Tibial nerve (tissue), 4 donors: Measurements from ENCODE around the gene RPEL1. TPM values are rescaled to one million over a fixed set of nuclear protein-coding genes. Genes with fewer than 3 reads are reported as not detected.

Experiments used
- DNase-seq, 2 donors: peaks; one replicate each; pipeline ENCODE4 v3.0.0-alpha.2; 2019; ENCODE audit warnings: low spot score in 2 of 2
- H3K27ac ChIP-seq, 4 donors: fragments of 200-600 bp; sonication (generic) in 3 of 4; one replicate each; pipeline ENCODE4 v1.5.1; 2017 to 2019; ENCODE audit warnings: mild to moderate bottlenecking in 1 of 4
- H3K27me3 ChIP-seq, 2 donors: fragments of 200-600 bp; sonication (generic) in 1 of 2; one replicate each; pipeline versions ENCODE4 v1.5.1 to v1.6.0; 2017 to 2019
- H3K36me3 ChIP-seq, 3 donors: fragments of 200-600 bp; sonication (generic); one replicate each; pipeline ENCODE4 v1.5.1; 2018 to 2019
- H3K4me1 ChIP-seq, 4 donors: fragments of 200-600 bp; sonication (generic) in 3 of 4; one replicate each; pipeline ENCODE4 v1.5.1; 2017 to 2019
- H3K4me3 ChIP-seq, 4 donors: fragments of 200-600 bp; sonication (generic) in 3 of 4; one replicate each; pipeline ENCODE4 v1.5.1; 2017 to 2019; ENCODE audit warnings: mild to moderate bottlenecking in 1 of 4, moderate library complexity in 1 of 4
- H3K9me3 ChIP-seq, 4 donors: fragments of 200-600 bp; sonication (generic) in 3 of 4; one replicate each; pipeline ENCODE4 v1.5.1; 2017 to 2019
- EP300 ChIP-seq, 2 donors: sonication (generic); formaldehyde crosslinking; IDR thresholded peaks; one replicate each; pipeline ENCODE4 v1.6.1; 2017; ENCODE audit warnings: antibody characterized with exemption in 2 of 2, mild to moderate bottlenecking in 1 of 2
- POLR2A ChIP-seq, 2 donors: fragments of 450-650 bp; IDR thresholded peaks; one replicate each; pipeline ENCODE4 v1.6.1; 2017; ENCODE audit warnings: antibody characterized with exemption in 2 of 2, mild to moderate bottlenecking in 2 of 2, moderate library complexity in 2 of 2
- WGBS, 2 donors: methylation state at CpG; one replicate each; pipeline ENCODE4 v1.1.5; 2018; 5-methylcytosine and 5-hydroxymethylcytosine counted together
- total RNA-seq, 4 donors: library from RNA; depleted of rRNA; stranded (reverse); fragments of >200 nt; gene quantifications; one replicate each; pipeline ENCODE4 v1.1.0, GENCODE V29; 2016
- TF ChIP-seq, protein P1 (sequence below), 5 experiments: fragments of 200-600 bp in 3 of 5; fragments of 450-650 bp in 2 of 5; sonication (generic) in 3 of 5; IDR thresholded peaks; one replicate each; pipeline ENCODE4 v1.5.1; 2016 to 2019; ENCODE audit warnings: antibody characterized with exemption in 5 of 5, mild to moderate bottlenecking in 3 of 5, moderate library complexity in 2 of 5

Gene RPEL1
- total RNA-seq, 4 donors from 2014 or later = not detected

DNA sequence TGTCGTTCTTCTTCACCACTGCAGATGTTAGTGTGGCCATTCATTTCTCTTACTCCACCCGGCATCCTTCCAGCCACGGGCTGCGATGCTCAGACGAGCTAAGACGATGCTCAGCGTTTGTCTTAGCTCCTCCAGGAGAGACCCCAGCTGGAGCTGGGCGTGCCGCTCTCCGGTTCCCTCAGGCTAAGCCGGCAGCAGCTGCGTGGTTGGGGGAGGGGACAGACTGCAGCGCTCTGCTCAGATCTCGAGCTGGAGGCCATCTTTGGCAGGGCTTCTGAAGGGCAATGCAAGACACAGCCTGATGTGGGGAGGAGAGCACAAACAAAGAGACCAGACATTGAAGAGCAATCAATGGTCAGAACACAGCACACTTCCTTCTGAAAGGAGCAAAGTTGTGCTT lies 36.1 kb downstream of the RPEL1 start:
- Histone ChIP-seq H3K9me3 (no peaks in the 10 kb centered on the region), H3K27ac (no peak overlapping the region), H3K4me3 (no peak overlapping the region), H3K27me3 (peaks cover 0 to 58% of the 10 kb centered on the region in 2 donors), H3K36me3 (no peaks in the 10 kb centered on the region), H3K4me1 (peaks cover 0 to 10% (median 4%) of the 10 kb centered on the region in 4 donors)
- no peak for DNase-seq
- 1 to 5% methylated on average over 11 to 14 of the region's 14 CpGs for WGBS, 2 donors
- TF ChIP-seq EP300 (IDR thresholded peaks at IDR 0.05) (no peak), POLR2A (IDR thresholded peaks at IDR 0.05) (no peak)
- TF ChIP-seq, protein P1, sequence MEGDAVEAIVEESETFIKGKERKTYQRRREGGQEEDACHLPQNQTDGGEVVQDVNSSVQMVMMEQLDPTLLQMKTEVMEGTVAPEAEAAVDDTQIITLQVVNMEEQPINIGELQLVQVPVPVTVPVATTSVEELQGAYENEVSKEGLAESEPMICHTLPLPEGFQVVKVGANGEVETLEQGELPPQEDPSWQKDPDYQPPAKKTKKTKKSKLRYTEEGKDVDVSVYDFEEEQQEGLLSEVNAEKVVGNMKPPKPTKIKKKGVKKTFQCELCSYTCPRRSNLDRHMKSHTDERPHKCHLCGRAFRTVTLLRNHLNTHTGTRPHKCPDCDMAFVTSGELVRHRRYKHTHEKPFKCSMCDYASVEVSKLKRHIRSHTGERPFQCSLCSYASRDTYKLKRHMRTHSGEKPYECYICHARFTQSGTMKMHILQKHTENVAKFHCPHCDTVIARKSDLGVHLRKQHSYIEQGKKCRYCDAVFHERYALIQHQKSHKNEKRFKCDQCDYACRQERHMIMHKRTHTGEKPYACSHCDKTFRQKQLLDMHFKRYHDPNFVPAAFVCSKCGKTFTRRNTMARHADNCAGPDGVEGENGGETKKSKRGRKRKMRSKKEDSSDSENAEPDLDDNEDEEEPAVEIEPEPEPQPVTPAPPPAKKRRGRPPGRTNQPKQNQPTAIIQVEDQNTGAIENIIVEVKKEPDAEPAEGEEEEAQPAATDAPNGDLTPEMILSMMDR (IDR thresholded peaks at IDR 0.05) = no peak

DNA sequence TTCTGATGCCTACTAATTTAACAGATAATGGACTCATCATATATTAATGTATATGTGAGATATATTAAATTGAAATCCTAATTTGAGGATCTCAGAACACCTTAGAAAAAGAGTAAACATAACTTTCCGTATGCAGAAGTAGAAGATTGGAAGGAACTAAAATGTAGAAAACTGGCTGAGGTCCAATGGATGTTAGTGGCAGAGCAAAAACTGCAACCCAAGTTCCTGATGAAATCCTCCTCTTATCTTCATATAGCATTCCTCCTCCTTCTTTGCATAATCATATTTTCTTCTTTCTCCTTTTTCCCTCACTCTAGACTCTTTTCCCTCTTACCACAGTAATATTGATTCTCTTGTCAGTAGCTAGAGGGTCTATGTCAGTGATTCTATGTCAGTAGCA lies 37.3 kb downstream of the RPEL1 start:
- Histone ChIP-seq H3K27me3 (peaks cover 0 to 53% of the 10 kb centered on the region in 2 donors), H3K4me1 (no peaks in the 10 kb centered on the region), H3K9me3 (no peaks in the 10 kb centered on the region), H3K4me3 (no peak overlapping the region), H3K36me3 (no peaks in the 10 kb centered on the region), H3K27ac (no peak overlapping the region)
- TF ChIP-seq EP300 (IDR thresholded peaks at IDR 0.05) = no peak
- TF ChIP-seq, protein P1 (IDR thresholded peaks at IDR 0.05) = no peak
- no peak for TF ChIP-seq POLR2A (IDR thresholded peaks at IDR 0.05)
- DNase-seq = no peak
- 66 to 67% methylated on average over 1 of the region's 1 CpG for WGBS, 2 donors

DNA sequence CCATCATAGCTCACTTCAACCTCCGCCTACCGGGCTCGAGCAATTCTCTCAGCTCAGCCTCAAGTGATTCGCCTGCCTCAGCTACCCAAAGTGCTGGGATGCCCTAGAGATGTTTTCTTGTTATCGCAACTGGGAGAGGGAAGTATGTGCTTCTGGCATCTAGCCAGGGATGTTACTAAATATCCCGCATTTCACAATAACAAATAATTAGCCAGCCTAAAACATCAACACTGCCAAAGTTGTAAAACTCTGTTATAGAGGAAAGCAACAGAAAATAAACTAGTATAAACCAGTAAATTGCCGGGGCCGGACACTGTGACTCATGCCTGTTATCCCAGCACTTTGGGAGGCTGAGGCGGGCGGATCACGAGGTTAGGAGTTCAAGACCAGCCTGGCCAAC lies 38.5 kb downstream of the RPEL1 start:
- Histone ChIP-seq H3K4me3 (no peak overlapping the region), H3K4me1 (no peaks in the 10 kb centered on the region), H3K27ac (no peak overlapping the region), H3K27me3 (peaks cover 0 to 46% of the 10 kb centered on the region in 2 donors), H3K36me3 (no peaks in the 10 kb centered on the region), H3K9me3 (no peaks in the 10 kb centered on the region)
- peak in 1 of 2 donors; percentile 10 for DNase-seq
- WGBS, 2 donors = 75 to 79% methylated on average over 11 of the region's 11 CpGs
- TF ChIP-seq EP300 (IDR thresholded peaks at IDR 0.05) (no peak), POLR2A (IDR thresholded peaks at IDR 0.05) (no peak)
- TF ChIP-seq, protein P1 (IDR thresholded peaks at IDR 0.05) = no peak

GRCh38 chr10:103287992-103288391 lies 42.3 kb downstream of the RPEL1 start:
- no peaks in the 10 kb centered on the region for H3K4me1 ChIP-seq
- no peaks in the 10 kb centered on the region for H3K9me3 ChIP-seq
- DNase-seq = no peak
- 78 to 87% methylated on average over 5 of the region's 5 CpGs for WGBS, 2 donors
- TF ChIP-seq, protein P1 (IDR thresholded peaks at IDR 0.05) = no peak
- TF ChIP-seq POLR2A (IDR thresholded peaks at IDR 0.05) (no peak), EP300 (IDR thresholded peaks at IDR 0.05) (no peak)
- no peak overlapping the region for H3K4me3 ChIP-seq
- no peak overlapping the region for H3K27ac ChIP-seq
- peaks cover 0 to 22% of the 10 kb centered on the region in 2 donors for H3K27me3 ChIP-seq
- H3K36me3 ChIP-seq = no peaks in the 10 kb centered on the region

- H3K27ac ChIP-seq = no peak overlapping the region
- DNase-seq = no peak
- TF ChIP-seq, protein P1 (IDR thresholded peaks at IDR 0.05) = no peak
- no peak for TF ChIP-seq EP300 (IDR thresholded peaks at IDR 0.05)
- TF ChIP-seq POLR2A (IDR thresholded peaks at IDR 0.05) = no peak
- 78 to 87% methylated on average over 4 of the region's 4 CpGs for WGBS, 2 donors
- H3K9me3 ChIP-seq = no peaks in the 10 kb centered on the region
- H3K27me3 ChIP-seq = peaks cover 0 to 17% of the 10 kb centered on the region in 2 donors
- H3K36me3 ChIP-seq = no peaks in the 10 kb centered on the region
- H3K4me1 ChIP-seq = no peaks in the 10 kb centered on the region
- no peak overlapping the region for H3K4me3 ChIP-seq
These were observed 45.9 kb downstream of the RPEL1 start for GRCh38 chr10:103291588-103291987.
